Measurements from ENCODE around the gene ARHGAP4.

Gene ARHGAP4

GRCh38 chrX:153961292-153961691 is 35.2 kb upstream of the ARHGAP4 start:
- DNase-seq = no peak

GRCh38 chrX:153960786-153961185 is 34.7 kb upstream of the ARHGAP4 start:
- no peak for DNase-seq

- DNase-seq = no peak
These were observed 34.0 kb upstream of the ARHGAP4 start for GRCh38 chrX:153960077-153960476.

- DNase-seq = no peak
These were observed 33.6 kb upstream of the ARHGAP4 start for GRCh38 chrX:153959649-153960048.

GRCh38 chrX:153958605-153959004 is 32.5 kb upstream of the ARHGAP4 start:
- DNase-seq = no peak

- DNase-seq = no peak
These were observed 31.2 kb upstream of the ARHGAP4 start for GRCh38 chrX:153957224-153957623.

- no peak for DNase-seq
These were observed 30.2 kb upstream of the ARHGAP4 start for GRCh38 chrX:153956044-153956907.

GRCh38 chrX:153955228-153955732 is 29.2 kb upstream of the ARHGAP4 start:
- no peak for DNase-seq

GRCh38 chrX:153954558-153955227 is 28.6 kb upstream of the ARHGAP4 start:
- no peak for DNase-seq

GRCh38 chrX:153953892-153954557 is 28.0 kb upstream of the ARHGAP4 start:
- DNase-seq = no peak

GRCh38 chrX:153953342-153953830 is 27.3 kb upstream of the ARHGAP4 start:
- peak; percentile 74 for DNase-seq

GRCh38 chrX:153952373-153953026 is 26.4 kb upstream of the ARHGAP4 start:
- DNase-seq = no peak

GRCh38 chrX:153951683-153952372 is 25.8 kb upstream of the ARHGAP4 start:
- DNase-seq = no peak

- DNase-seq = no peak
These were observed 24.1 kb upstream of the ARHGAP4 start for GRCh38 chrX:153950127-153950526.

- no peak for DNase-seq
These were observed 23.1 kb upstream of the ARHGAP4 start for GRCh38 chrX:153948847-153949805.

- no peak for DNase-seq
These were observed 22.0 kb upstream of the ARHGAP4 start for GRCh38 chrX:153948002-153948466.

GRCh38 chrX:153947009-153947769 is 21.1 kb upstream of the ARHGAP4 start:
- DNase-seq = peak; percentile 76

- DNase-seq = no peak
These were observed 20.2 kb upstream of the ARHGAP4 start for GRCh38 chrX:153945956-153946943.

GRCh38 chrX:153944800-153945150 is 18.7 kb upstream of the ARHGAP4 start:
- DNase-seq = no peak

Data from stimulated activated CD4-positive, alpha-beta T cell treated with anti-CD3 and anti-CD28 coated beads, Interleukin-4, amount 100 ng/mL, for 1 hour (primary cell).